OCI-LY7 (cell line): ENCODE data around the gene UBN1. TPM values are rescaled to one million over a fixed set of nuclear protein-coding genes. Genes with fewer than 3 reads are reported as not detected.
A peak's percentile ranks its signal among the peaks of the same experiment; 100 is the strongest.

Experiments
- BruUV-seq: library from RNA; stranded (reverse); fragments of 400-500 nt; replicated peaks from 2 replicates; lab custom pipeline; 2021; lab: Mats Ljungman, UMichigan
- CTCF ChIA-PET: fragments of 300-600 bp; sonication (Branson Sonifier 250); formaldehyde crosslinking; loops from one replicate; lab custom pipeline; 2022; ENCODE audit warnings: antibody characterized with exemption; ENCODE audit not compliant: unreplicated experiment; lab: Charles Lee
- POLR2A ChIA-PET: fragments of 300-600 bp; sonication (Branson Sonifier 250); formaldehyde crosslinking; loops from one replicate; lab custom pipeline; 2022; ENCODE audit warnings: antibody characterized with exemption; lab: Charles Lee
- DNase-seq: peaks from one replicate; pipeline ENCODE4 v3.0.0-alpha.2; 2015; ENCODE audit warnings: low spot score
- H2AFZ ChIP-seq: fragments of 200-600 bp; sonication (generic), shearing (Covaris generic); 2 replicates; pipeline ENCODE4 v1.6.1; 2014; ENCODE audit warnings: mild to moderate bottlenecking, antibody characterized with exemption, low read length, moderate library complexity
- H3K27ac ChIP-seq: fragments of 200-600 bp; sonication (generic); 2 replicates; pipeline ENCODE4 v1.5.1; 2014; ENCODE audit warnings: mixed run types, low read depth, mild to moderate bottlenecking, moderate library complexity, low read length, inconsistent platforms; ENCODE audit not compliant: poor library complexity, severe bottlenecking
- H3K36me3 ChIP-seq: fragments of 200-600 bp; sonication (generic); 2 replicates; pipeline ENCODE4 v1.6.1; 2014; ENCODE audit warnings: mild to moderate bottlenecking, antibody characterized with exemption, low read length, moderate library complexity, mixed read lengths; ENCODE audit not compliant: insufficient read depth
- H3K4me1 ChIP-seq: fragments of 200-600 bp; sonication (generic); 2 replicates; pipeline ENCODE4 v1.5.1; 2014; ENCODE audit warnings: mild to moderate bottlenecking, low read length; ENCODE audit not compliant: insufficient read depth, poor library complexity, severe bottlenecking
- H3K4me2 ChIP-seq: fragments of 200-600 bp; sonication (generic); 2 replicates; pipeline ENCODE4 v1.6.1; 2014; ENCODE audit warnings: mild to moderate bottlenecking, low read length
- H3K4me3 ChIP-seq: fragments of 200-600 bp; sonication (generic); 2 replicates; pipeline ENCODE4 v1.5.1; 2014; ENCODE audit warnings: mild to moderate bottlenecking, low read depth, low read length; ENCODE audit not compliant: poor library complexity, severe bottlenecking
- H3K79me2 ChIP-seq: fragments of 200-600 bp; sonication (generic); 2 replicates; pipeline ENCODE4 v1.6.1; 2016; ENCODE audit warnings: low read depth, mild to moderate bottlenecking, low read length, moderate library complexity, mixed read lengths; ENCODE audit not compliant: insufficient read depth
- H3K9me2 ChIP-seq: fragments of 200-600 bp; sonication (generic); 2 replicates; pipeline ENCODE4 v1.6.1; 2016; ENCODE audit warnings: mild to moderate bottlenecking, low read length, mixed read lengths; ENCODE audit not compliant: insufficient read depth
- H3K9me3 ChIP-seq: fragments of 200-600 bp; sonication (generic); 2 replicates; pipeline ENCODE4 v1.6.1; 2014; ENCODE audit warnings: mild to moderate bottlenecking, mixed run types, low read length, mixed read lengths
- H4K20me1 ChIP-seq: fragments of 200-600 bp; sonication (generic); 2 replicates; pipeline ENCODE4 v1.6.1; 2014; ENCODE audit warnings: mild to moderate bottlenecking, antibody characterized with exemption, low read length, moderate library complexity, mixed read lengths; ENCODE audit not compliant: insufficient read depth
- CTCF ChIP-seq: fragments of 200-600 bp; sonication (generic); conservative IDR thresholded peaks from 2 replicates; pipeline ENCODE4 v1.5.1; 2014; ENCODE audit warnings: mild to moderate bottlenecking, antibody characterized with exemption, low read length, moderate library complexity, mixed read lengths
- EZH2phosphoT487 ChIP-seq: fragments of 200-600 bp; sonication (generic); IDR thresholded peaks from 2 replicates; pipeline ENCODE4 v1.6.1; 2018; ENCODE audit warnings: low read depth, borderline replicate concordance, mild to moderate bottlenecking, mixed run types, antibody characterized with exemption, low read length, moderate library complexity, mixed read lengths
- intact Hi-C: fragments of 100-400 bp; cut with micrococcal nuclease; formaldehyde crosslinking; loops from one replicate; pipeline ENCODE4 v1.10.0; 2022; ENCODE audit not compliant: unreplicated experiment
- total RNA-seq, 2 experiments: library from RNA; depleted of rRNA in 1 of 2; stranded (reverse); fragments of >200 nt in 1 of 2; shearing (Covaris generic) in 1 of 2; gene quantifications; 2 replicates each; pipeline ENCODE4 v1.2.3, GENCODE V29; 2014 to 2022

The UBN1 gene
- total RNA-seq, 2 experiments from 2014 or later, result 37.2 to 53.0 TPM

- H3K27ac ChIP-seq, result peak overlapping the region; percentile 52
- peak; percentile 55 for DNase-seq
- H3K36me3 ChIP-seq, result peaks cover 49% of the 10 kb centered on the region
- TF ChIP-seq EZH2phosphoT487 (no peak), CTCF (no peak)
- ChIA-PET POLR2A (interaction anchor here (0.6 to 1.0 kb wide), 3 partner anchors 16 to 39 kb away, joined by 3 read pairs; no protein-coding TSS in a partner anchor), CTCF (no interaction called here)
- BruUV-seq, result no TSS peak
- H3K79me2 ChIP-seq, result peaks cover 78% of the 10 kb centered on the region
- H3K4me1 ChIP-seq, result peaks cover 38% of the 10 kb centered on the region
- H2AFZ ChIP-seq, result peak overlapping the region; percentile 45; the same call in 1 of the 2 replicates
- intact Hi-C loops, result loop anchor here (2.0 to 10.0 kb wide), 4 partner anchors 44 to 422 kb away; partner anchors contain the start of genes ANKS3, DNAAF8, DNAJA3 and ROGDI
- no peaks in the 10 kb centered on the region for H3K9me3 ChIP-seq
- peak overlapping the region; percentile 94 for H3K4me2 ChIP-seq
- H3K9me2 ChIP-seq, result no peaks in the 10 kb centered on the region
- H3K4me3 ChIP-seq, result peak overlapping the region; percentile 96
- peaks cover 38% of the 10 kb centered on the region for H4K20me1 ChIP-seq
Measured at GRCh38 chr16:4846503-4846900, 779 bp upstream of the UBN1 start.

GRCh38 chr16:4847774-4848587, 700 bp downstream of the UBN1 start:
- peak overlapping the region; percentile 96 for H3K4me3 ChIP-seq
- H3K4me1 ChIP-seq, result peaks cover 38% of the 10 kb centered on the region
- H2AFZ ChIP-seq, result peak overlapping the region; percentile 33; the same call in 1 of the 2 replicates
- H3K79me2 ChIP-seq, result peaks cover 92% of the 10 kb centered on the region
- H3K36me3 ChIP-seq, result peaks cover 42% of the 10 kb centered on the region
- H3K9me3 ChIP-seq, result no peaks in the 10 kb centered on the region
- H3K27ac ChIP-seq, result peak overlapping the region; percentile 74
- CTCF ChIA-PET, result no interaction called here
- intact Hi-C loops, result loop anchor here (2.0 to 10.0 kb wide), 4 partner anchors 45 to 423 kb away; partner anchors contain the start of genes ANKS3, DNAAF8, DNAJA3 and ROGDI
- DNase-seq, result peak; percentile 62
- BruUV-seq, result no TSS peak
- POLR2A ChIA-PET, result no interaction called here
- TF ChIP-seq CTCF (no peak), EZH2phosphoT487 (no peak)
- no peaks in the 10 kb centered on the region for H3K9me2 ChIP-seq
- H3K4me2 ChIP-seq, result peak overlapping the region; percentile 99
- peaks cover 38% of the 10 kb centered on the region for H4K20me1 ChIP-seq

GRCh38 chr16:4850211-4850610, 2.9 kb downstream of the UBN1 start:
- H3K4me1 ChIP-seq, result peaks cover 38% of the 10 kb centered on the region
- intact Hi-C loops, result no loop called here
- H3K79me2 ChIP-seq, result peaks cover 74% of the 10 kb centered on the region
- POLR2A ChIA-PET, result no interaction called here
- H4K20me1 ChIP-seq, result peaks cover 34% of the 10 kb centered on the region
- CTCF ChIA-PET, result no interaction called here
- H3K36me3 ChIP-seq, result peaks cover 44% of the 10 kb centered on the region
- no peak for DNase-seq
- H3K4me2 ChIP-seq, result peak overlapping the region; percentile 99
- H3K27ac ChIP-seq, result no peak overlapping the region
- peak overlapping the region; percentile 96 for H3K4me3 ChIP-seq
- BruUV-seq, result no TSS peak
- H3K9me2 ChIP-seq, result no peaks in the 10 kb centered on the region
- no peak overlapping the region for H2AFZ ChIP-seq
- TF ChIP-seq EZH2phosphoT487 (no peak), CTCF (no peak)
- no peaks in the 10 kb centered on the region for H3K9me3 ChIP-seq
